Vagina (tissue), 2 donors: ENCODE measurements around the gene SEZ6L.

ENCODE experiments used
- CTCF ChIP-seq, 3 experiments: fragments of 450-650 bp in 2 of 3; fragments of 200-600 bp in 1 of 3; sonication (generic) in 1 of 3; IDR thresholded peaks; one replicate each; pipeline ENCODE4 v1.5.1; 2017 to 2019; ENCODE audit warnings: antibody characterized with exemption in 3 of 3, mild to moderate bottlenecking in 2 of 3, moderate library complexity in 2 of 3
- POLR2A ChIP-seq, 2 donors: fragments of 450-650 bp; IDR thresholded peaks; one replicate each; pipeline ENCODE4 v1.6.1; 2017; ENCODE audit warnings: antibody characterized with exemption in 2 of 2, mild to moderate bottlenecking in 2 of 2, moderate library complexity in 2 of 2

DNA sequence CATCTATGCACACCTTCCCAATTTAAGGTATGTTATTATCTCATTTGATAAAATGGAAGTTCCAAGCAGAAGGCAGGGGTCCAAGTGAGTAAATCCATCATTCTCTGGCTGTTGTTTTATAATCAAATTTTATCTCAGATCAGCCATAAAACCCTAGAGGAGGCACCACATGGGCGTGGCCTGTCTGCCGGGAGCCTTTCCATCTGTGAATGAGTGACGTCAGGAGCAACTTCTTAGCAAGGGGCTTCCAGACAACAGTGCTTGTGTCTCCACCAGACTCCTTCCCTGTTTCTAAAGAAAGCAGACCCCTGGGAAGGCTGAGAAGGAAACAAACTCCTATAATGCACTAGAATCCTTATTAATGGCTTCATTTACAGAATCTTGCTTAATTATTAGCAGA lies 13.5 kb downstream of the SEZ6L start:
- no peak for TF ChIP-seq POLR2A (IDR thresholded peaks at IDR 0.05)
- TF ChIP-seq CTCF (IDR thresholded peaks at IDR 0.05): no peak
